IPS-18c (cell line): Measurements from ENCODE around the gene PRG3.
"Not testable (repeated sequence)": the region's sequence is repeated elsewhere in the genome, so short reads cannot be mapped to it uniquely, and the experiment has no call there.

ENCODE experiments used
- H3K4me3 ChIP-seq: 2 replicates; pipeline ENCODE4 v1.7.0; 2013; ENCODE audit warnings: low read depth, mild to moderate bottlenecking, low read length, moderate library complexity; ENCODE audit not compliant: insufficient read depth
- H3K9me3 ChIP-seq: one replicate; pipeline ENCODE4 v1.6.1; 2013; ENCODE audit warnings: mild to moderate bottlenecking, low read length, moderate library complexity; ENCODE audit not compliant: control insufficient read depth, insufficient read depth

The PRG3 gene

GRCh38 chr11:57373146-57373545 lies 7.8 kb downstream of the PRG3 start:
- H3K9me3 ChIP-seq = no peaks in the 10 kb centered on the region

GRCh38 chr11:57370941-57371340 lies 10.0 kb downstream of the PRG3 start:
- H3K4me3 ChIP-seq = no peak overlapping the region
- H3K9me3 ChIP-seq = no peaks in the 10 kb centered on the region

More at GRCh38 chr11:57373146-57373545, 7.8 kb downstream of the PRG3 start:
- H3K4me3 ChIP-seq = no peak overlapping the region

- no peaks in the 10 kb centered on the region for H3K9me3 ChIP-seq
These were observed 10.7 kb downstream of the PRG3 start for GRCh38 chr11:57370251-57370650.

GRCh38 chr11:57368845-57369232 lies 12.1 kb downstream of the PRG3 start:
- H3K4me3 ChIP-seq = no peak overlapping the region
- no peaks in the 10 kb centered on the region for H3K9me3 ChIP-seq

More at GRCh38 chr11:57370251-57370650, 10.7 kb downstream of the PRG3 start:
- H3K4me3 ChIP-seq = no peak overlapping the region

GRCh38 chr11:57368106-57368844 lies 12.7 kb downstream of the PRG3 start:
- no peaks in the 10 kb centered on the region for H3K9me3 ChIP-seq
- H3K4me3 ChIP-seq = no peak overlapping the region

GRCh38 chr11:57364851-57365660 lies 15.9 kb downstream of the PRG3 start:
- Histone ChIP-seq H3K9me3 (no peaks in the 10 kb centered on the region), H3K4me3 (no peak overlapping the region)

GRCh38 chr11:57363131-57364080 lies 17.5 kb downstream of the PRG3 start:
- Histone ChIP-seq H3K4me3 (no peak overlapping the region), H3K9me3 (no peaks in the 10 kb centered on the region)

- no peaks in the 10 kb centered on the region for H3K9me3 ChIP-seq
- H3K4me3 ChIP-seq = no peak overlapping the region
These were observed 19.0 kb downstream of the PRG3 start for GRCh38 chr11:57361926-57362325.

- not testable (repeated sequence) for H3K9me3 ChIP-seq, H3K4me3 ChIP-seq
These were observed 19.5 kb downstream of the PRG3 start for GRCh38 chr11:57361420-57361819.

- H3K9me3 ChIP-seq = no peaks in the 10 kb centered on the region
These were observed 20.0 kb downstream of the PRG3 start for GRCh38 chr11:57360991-57361390.

GRCh38 chr11:57359896-57360690 lies 20.9 kb downstream of the PRG3 start:
- H3K4me3 ChIP-seq = no peak overlapping the region
- no peaks in the 10 kb centered on the region for H3K9me3 ChIP-seq

More at GRCh38 chr11:57360991-57361390, 20.0 kb downstream of the PRG3 start:
- H3K4me3 ChIP-seq = no peak overlapping the region

GRCh38 chr11:57359396-57359795 lies 21.6 kb downstream of the PRG3 start:
- H3K9me3 ChIP-seq = no peaks in the 10 kb centered on the region
- no peak overlapping the region for H3K4me3 ChIP-seq

- no peaks in the 10 kb centered on the region for H3K9me3 ChIP-seq
- no peak overlapping the region for H3K4me3 ChIP-seq
These were observed 22.0 kb downstream of the PRG3 start for GRCh38 chr11:57358991-57359390.

GRCh38 chr11:57358543-57358961 lies 22.4 kb downstream of the PRG3 start:
- Histone ChIP-seq H3K4me3 (no peak overlapping the region), H3K9me3 (no peaks in the 10 kb centered on the region)

GRCh38 chr11:57357856-57358255 lies 23.1 kb downstream of the PRG3 start:
- Histone ChIP-seq H3K9me3 (no peaks in the 10 kb centered on the region), H3K4me3 (no peak overlapping the region)

- H3K9me3 ChIP-seq = no peaks in the 10 kb centered on the region
- no peak overlapping the region for H3K4me3 ChIP-seq
These were observed 23.6 kb downstream of the PRG3 start for GRCh38 chr11:57357310-57357709.

- Histone ChIP-seq H3K9me3 (no peaks in the 10 kb centered on the region), H3K4me3 (no peak overlapping the region)
These were observed 24.7 kb downstream of the PRG3 start for GRCh38 chr11:57356268-57356667.
